H1 (cell line): ENCODE measurements around the gene NCAM1. TPM values are rescaled to one million over a fixed set of nuclear protein-coding genes. Genes with fewer than 3 reads are reported as not detected.

Experiments
- BRCA1 ChIP-seq: IDR thresholded peaks from 2 replicates; pipeline ENCODE4 v1.6.1; 2012; ENCODE audit warnings: low read depth, low read length, improper control_type of control experiment
- KDM1A ChIP-seq: fragments of 200-600, 300-600 bp; sonication (generic); IDR thresholded peaks from 2 replicates; pipeline ENCODE4 v1.7.1; 2016; ENCODE audit warnings: mild to moderate bottlenecking, low read length, borderline replicate concordance
- POLR2AphosphoS5 ChIP-seq: IDR thresholded peaks from 2 replicates; pipeline ENCODE4 v1.6.1; 2011; ENCODE audit warnings: low read depth, low read length
- SIN3A ChIP-seq, 2 experiments: IDR thresholded peaks in 1 of 2; conservative IDR thresholded peaks in 1 of 2; 2 replicates each; pipeline ENCODE4 v1.6.1; 2011 to 2012; ENCODE audit warnings: low read length in 2 of 2, improper control_type of control experiment in 1 of 2, low read depth in 1 of 2, mild to moderate bottlenecking in 1 of 2
- polyA plus RNA-seq, 7 experiments: library from polyadenylated mRNA; depleted of rRNA in 3 of 7; stranded (reverse) in 5 of 7; unstranded in 2 of 7; fragments of >200 nt in 5 of 7; fragments of 200-250 nt in 2 of 7; gene quantifications; 1 replicate in 5 of 7; 2 replicates in 1 of 7; 4 replicates in 1 of 7; pipeline versions ENCODE4 v1.2.1 to v1.2.3, GENCODE V29; 2011 to 2013; ENCODE audit warnings: missing spikeins in 2 of 7, mixed read lengths in 2 of 7
- total RNA-seq: library from RNA; stranded (reverse); fragmentation: NEBNext Ultra II Directional; extraction: Animal tissue kit (Norgen Biotek cat#: 25700); gene quantifications from 2 replicates; pipeline ENCODE4 v1.2.1, GENCODE V29; 2021

Gene NCAM1
- total and polyA plus RNA-seq, 2 of the 8 experiments (the other 6 are each of a cell fraction or from before 2014, with no cell fraction given): 3.1 to 4.3 TPM

- no peak for TF ChIP-seq POLR2AphosphoS5
- TF ChIP-seq SIN3A (conservative IDR thresholded peaks at IDR 0.05 in 1 of 2, IDR thresholded peaks at IDR 0.05 in 1 of 2; ENCODE audit: low read depth in 1 of 2, low read length in 2 of 2): no peak
- no peak for TF ChIP-seq KDM1A
- no peak for TF ChIP-seq BRCA1
Observed at GRCh38 chr11:112989198-112989597, 28.0 kb downstream of the NCAM1 start (continued).
